K562 (cell line): ENCODE data around the gene MFSD6L. TPM values are rescaled to one million over a fixed set of nuclear protein-coding genes. Genes with fewer than 3 reads are reported as not detected.

Source experiments
- ATAC-seq: fragments of 200-7000 bp; cut with Tn5 transposase; 3 replicates; pipeline ENCODE4 v1.9.1; 2020; ENCODE audit warnings: moderate library complexity
- BruUV-seq: library from RNA; stranded (reverse); fragments of 400-500 nt; replicated peaks from 2 replicates; lab custom pipeline; 2021; lab: Mats Ljungman, UMichigan
- CTCF ChIA-PET: fragments of 300-600 bp; formaldehyde crosslinking; extraction: SDS; loops from one replicate; lab custom pipeline; 2021; ENCODE audit warnings: low intra/inter-chr PET ratio; lab: Yijun Ruan, JAX
- POLR2A ChIA-PET: fragments of 300-600, 350-650 bp; sonication (Branson Sonifier 250); formaldehyde crosslinking; extraction: SDS; loops from one replicate; lab custom pipeline; 2021; ENCODE audit warnings: antibody characterized with exemption, inconsistent platforms; lab: Yijun Ruan, JAX
- DNase-seq, 4 experiments: peaks; one replicate each; pipeline versions ENCODE4 v3.0.0 to v3.0.0-alpha.2; 2011 to 2018; ENCODE audit warnings: low spot score in 3 of 4, mixed read lengths in 3 of 4; ENCODE audit errors: extremely low read depth in 1 of 4
- FAIRE-seq: peaks from 2 replicates; lab custom pipeline; 2011; peaks lifted over from hg19 to GRCh38; lab: Jason Lieb, UNC
- H2AFZ ChIP-seq: 2 replicates; pipeline ENCODE4 v1.6.0; 2011; ENCODE audit warnings: low read depth, low read length, control low read depth, inconsistent platforms
- H3K27ac ChIP-seq: fragments of 200-600 bp; 3 replicates; pipeline ENCODE4 v1.8.0; 2011; ENCODE audit warnings: low read depth, mild to moderate bottlenecking, control low read depth, inconsistent platforms, low read length, moderate library complexity, mixed read lengths; ENCODE audit errors: extremely low read depth
- H3K27me3 ChIP-seq, 2 experiments: fragments of 300-600 bp in 1 of 2; 2 replicates in 1 of 2; 3 replicates in 1 of 2; pipeline versions ENCODE4 v1.6.0 to v1.8.0; 2011; ENCODE audit warnings: inconsistent platforms in 2 of 2, low read length in 2 of 2, mild to moderate bottlenecking in 1 of 2, mixed read lengths in 1 of 2, moderate library complexity in 1 of 2; ENCODE audit not compliant: control insufficient read depth in 2 of 2, insufficient read depth in 2 of 2
- H3K36me3 ChIP-seq: fragments of 300-600 bp; 3 replicates; pipeline ENCODE4 v1.8.0; 2011; ENCODE audit warnings: mild to moderate bottlenecking, low read length, inconsistent platforms; ENCODE audit not compliant: control insufficient read depth, insufficient read depth
- H3K4me1 ChIP-seq, 2 experiments: fragments of 200-600 bp in 1 of 2; replicated peaks in 1 of 2; 2 replicates in 1 of 2; 3 replicates in 1 of 2; pipeline versions ENCODE4 v1.5.1 to v1.8.0; 2011; ENCODE audit warnings: inconsistent platforms in 2 of 2, low read length in 2 of 2, mild to moderate bottlenecking in 1 of 2, mixed read lengths in 1 of 2, moderate library complexity in 1 of 2; ENCODE audit not compliant: control insufficient read depth in 2 of 2, insufficient read depth in 2 of 2
- H3K4me2 ChIP-seq: 2 replicates; pipeline ENCODE4 v1.6.1; 2011; ENCODE audit warnings: low read length, control low read depth, inconsistent platforms, mixed read lengths; ENCODE audit not compliant: insufficient read depth
- H3K4me3 ChIP-seq: fragments of 200-600 bp; sonication (generic), shearing (Covaris generic); 2 replicates; pipeline ENCODE4 v1.5.1; 2016; ENCODE audit warnings: control low read depth, inconsistent platforms
- H3K79me2 ChIP-seq: fragments of 200-600 bp; 3 replicates; pipeline ENCODE4 v1.8.0; 2011; ENCODE audit warnings: low read length, inconsistent platforms; ENCODE audit not compliant: control insufficient read depth, insufficient read depth
- H3K9ac ChIP-seq, 2 experiments: 2 replicates each; pipeline versions ENCODE4 v1.6.0 to v1.6.1; 2011; ENCODE audit warnings: low read depth in 2 of 2, low read length in 2 of 2, control low read depth in 1 of 2, inconsistent platforms in 1 of 2, mild to moderate bottlenecking in 1 of 2, mixed read lengths in 1 of 2; ENCODE audit not compliant: insufficient read depth in 1 of 2
- H3K9me1 ChIP-seq: one replicate; pipeline ENCODE4 v1.6.0; 2011; ENCODE audit warnings: inconsistent platforms, mild to moderate bottlenecking, low read length, moderate library complexity; ENCODE audit not compliant: control insufficient read depth, insufficient read depth
- H3K9me3 ChIP-seq: replicated peaks from 2 replicates; pipeline ENCODE4 v1.5.1; 2011; ENCODE audit warnings: low read depth, low read length, inconsistent platforms; ENCODE audit not compliant: control insufficient read depth, insufficient read depth
- H4K20me1 ChIP-seq: replicated peaks from 2 replicates; pipeline ENCODE4 v1.6.1; 2011; ENCODE audit warnings: low read length, inconsistent platforms, mixed read lengths; ENCODE audit not compliant: control insufficient read depth, insufficient read depth
- ARNT ChIP-seq, 2 experiments: fragments of 450-650 bp; IDR thresholded peaks; 2 replicates each; pipeline ENCODE4 v1.6.1; 2016; ENCODE audit warnings: mild to moderate bottlenecking in 1 of 2
- BRF1 ChIP-seq: IDR thresholded peaks from 3 replicates; pipeline ENCODE4 v1.6.1; 2011; ENCODE audit warnings: borderline replicate concordance, mild to moderate bottlenecking; ENCODE audit not compliant: insufficient read length; ENCODE audit errors: extremely low read depth
- C11orf30 ChIP-seq: fragments of 450-650 bp; IDR thresholded peaks from 2 replicates; pipeline ENCODE4 v1.6.1; 2016; ENCODE audit warnings: low read depth, mild to moderate bottlenecking
- DNMT1 ChIP-seq: fragments of 450-650 bp; IDR thresholded peaks from 2 replicates; pipeline ENCODE4 v1.6.1; 2016; ENCODE audit warnings: antibody characterized with exemption, mild to moderate bottlenecking
- DPF2 ChIP-seq: fragments of 450-650 bp; IDR thresholded peaks from 2 replicates; pipeline ENCODE4 v1.6.1; 2016
- HDAC1 ChIP-seq, 2 experiments: fragments of 450-650 bp; IDR thresholded peaks; 2 replicates each; pipeline ENCODE4 v1.6.1; 2016 to 2017; ENCODE audit warnings: inconsistent platforms in 1 of 2, mild to moderate bottlenecking in 1 of 2, moderate library complexity in 1 of 2
- ILK ChIP-seq: fragments of 450-650 bp; IDR thresholded peaks from 2 replicates; pipeline ENCODE4 v1.6.1; 2016; ENCODE audit warnings: missing genetic modification characterization, low read depth, mild to moderate bottlenecking, missing compliant biosample characterization, moderate library complexity, borderline replicate concordance
- IRF2 ChIP-seq: sonication (generic); formaldehyde crosslinking; IDR thresholded peaks from 2 replicates; pipeline ENCODE4 v1.8.1; 2022; ENCODE audit warnings: mild to moderate bottlenecking, missing genetic modification reagents
- MTA1 ChIP-seq: fragments of 450-650 bp; IDR thresholded peaks from 2 replicates; pipeline ENCODE4 v1.6.1; 2017; ENCODE audit warnings: borderline replicate concordance
- NFE2 ChIP-seq: IDR thresholded peaks from 2 replicates; pipeline ENCODE4 v1.6.1; 2014; ENCODE audit warnings: antibody characterized with exemption, low read depth
- PRPF4 ChIP-seq: fragments of 200-400 bp; formaldehyde crosslinking; IDR thresholded peaks from one replicate; pipeline ENCODE4 v1.6.1; 2017; ENCODE audit warnings: low read length, low read depth, mild to moderate bottlenecking; ENCODE audit not compliant: insufficient read depth, poor library complexity, severe bottlenecking
- RCOR1 ChIP-seq, 2 experiments: IDR thresholded peaks; 2 replicates each; pipeline ENCODE4 v1.6.1; 2012; ENCODE audit warnings: low read depth in 2 of 2, low read length in 2 of 2, borderline replicate concordance in 1 of 2, improper control_type of control experiment in 1 of 2
- SRSF7 ChIP-seq: fragments of 200-400 bp; formaldehyde crosslinking; optimal IDR thresholded peaks from 2 replicates; pipeline ENCODE3; 2017; ENCODE audit warnings: mild to moderate bottlenecking, low read depth, low read length
- SUPT5H ChIP-seq: fragments of 450-650 bp; IDR thresholded peaks from 2 replicates; pipeline ENCODE4 v1.6.1; 2016
- ZKSCAN3 ChIP-seq: fragments of 250-450 bp; sonication (Bioruptor Pico); IDR thresholded peaks from 2 replicates; pipeline ENCODE4 v1.4.0; 2020
- ZNF41 ChIP-seq: fragments of 250-450 bp; sonication (Bioruptor Pico); conservative IDR thresholded peaks from 2 replicates; pipeline ENCODE4 v1.4.0; 2020; ENCODE audit warnings: mild to moderate bottlenecking
- WGBS: fragments of 100-300 bp; shearing (Covaris generic); methylation state at CpG from one replicate; pipeline ENCODE4 v1.1.6; 2016; ENCODE audit warnings: low coverage, mixed read lengths; ENCODE audit not compliant: insufficient coverage; ENCODE audit errors: missing lambda C conversion rate; 5-methylcytosine and 5-hydroxymethylcytosine counted together
- in situ Hi-C: fragments of 300-500 bp; cut with MboI; formaldehyde crosslinking; loops from 4 replicates; pipeline ENCODE4 v1.15.0; 2018; ENCODE audit warnings: inconsistent platforms, mixed read lengths
- intact Hi-C: fragments of 100-400 bp; cut with micrococcal nuclease; formaldehyde crosslinking; loops from 2 replicates; pipeline ENCODE4 v1.14.2; 2022
- polyA plus RNA-seq, 8 experiments: library from polyadenylated mRNA; depleted of rRNA in 4 of 8; stranded (reverse) in 5 of 8; unstranded in 3 of 8; fragments of >200 nt; fragmentation: Nextera tagmentation in 2 of 8; fragmentation: Illumina TruSeq in 1 of 8; extraction: Ambion mirVana in 2 of 8; extraction: Trizol in 1 of 8; gene quantifications; 2 replicates each; pipeline versions ENCODE4 v1.2.1 to v1.2.3, GENCODE V29; 2011 to 2014; ENCODE audit warnings: inconsistent platforms in 1 of 8, missing spikeins in 1 of 8
- total RNA-seq, 7 experiments: library from RNA; depleted of rRNA in 6 of 7; stranded (reverse); fragments of >200 nt in 6 of 7; fragmentation: Illumina TruSeq in 2 of 7; extraction: Trizol in 2 of 7; gene quantifications; 2 replicates each; pipeline versions ENCODE4 v1.2.1 to v1.2.3, GENCODE V29; 2011 to 2021; ENCODE audit warnings: low replicate concordance in 1 of 7
- TF ChIP-seq, protein P1 (sequence below): fragments of 150-350 bp; IDR thresholded peaks from 2 replicates; pipeline ENCODE4 v1.6.1; 2014; ENCODE audit warnings: low read depth, mild to moderate bottlenecking, low read length, borderline replicate concordance
- TF ChIP-seq, protein P2 (sequence below): fragments of 200-800 bp; sonication (Bioruptor generic); IDR thresholded peaks from 2 replicates; pipeline ENCODE4 v1.6.1; 2017; ENCODE audit warnings: missing genetic modification characterization, missing compliant biosample characterization
- TF ChIP-seq, protein P3 (sequence below): sonication (generic); formaldehyde crosslinking; IDR thresholded peaks from 2 replicates; pipeline ENCODE4 v1.8.0; 2022; ENCODE audit warnings: mild to moderate bottlenecking, missing genetic modification reagents

The MFSD6L gene
- total and polyA plus RNA-seq, 9 of the 15 experiments (the other 6 are each of a cell fraction or from before 2014, with no cell fraction given): not detected

DNA sequence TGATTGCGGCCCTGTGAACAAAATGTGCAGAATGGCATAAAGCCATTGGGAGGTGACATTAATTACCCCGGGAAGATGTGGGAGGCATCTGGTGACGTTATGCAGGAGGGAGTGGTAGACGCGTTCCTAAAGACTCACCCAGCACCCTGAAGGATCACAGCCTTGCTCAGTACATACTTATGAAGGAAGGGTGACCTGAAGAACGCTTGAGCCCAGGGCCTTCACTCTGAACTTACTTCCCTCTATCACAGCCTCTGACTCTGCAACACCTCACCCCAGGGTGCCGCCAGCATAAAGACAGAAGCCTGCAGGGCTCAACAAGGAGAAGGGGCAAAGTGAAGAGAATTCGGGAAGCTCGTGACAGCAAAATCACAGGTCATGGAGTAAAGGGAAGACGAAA is 9.4 kb downstream of the MFSD6L start:
- H4K20me1 ChIP-seq: no peaks in the 10 kb centered on the region
- H3K9me1 ChIP-seq: no peaks in the 10 kb centered on the region
- TF ChIP-seq, protein P1, sequence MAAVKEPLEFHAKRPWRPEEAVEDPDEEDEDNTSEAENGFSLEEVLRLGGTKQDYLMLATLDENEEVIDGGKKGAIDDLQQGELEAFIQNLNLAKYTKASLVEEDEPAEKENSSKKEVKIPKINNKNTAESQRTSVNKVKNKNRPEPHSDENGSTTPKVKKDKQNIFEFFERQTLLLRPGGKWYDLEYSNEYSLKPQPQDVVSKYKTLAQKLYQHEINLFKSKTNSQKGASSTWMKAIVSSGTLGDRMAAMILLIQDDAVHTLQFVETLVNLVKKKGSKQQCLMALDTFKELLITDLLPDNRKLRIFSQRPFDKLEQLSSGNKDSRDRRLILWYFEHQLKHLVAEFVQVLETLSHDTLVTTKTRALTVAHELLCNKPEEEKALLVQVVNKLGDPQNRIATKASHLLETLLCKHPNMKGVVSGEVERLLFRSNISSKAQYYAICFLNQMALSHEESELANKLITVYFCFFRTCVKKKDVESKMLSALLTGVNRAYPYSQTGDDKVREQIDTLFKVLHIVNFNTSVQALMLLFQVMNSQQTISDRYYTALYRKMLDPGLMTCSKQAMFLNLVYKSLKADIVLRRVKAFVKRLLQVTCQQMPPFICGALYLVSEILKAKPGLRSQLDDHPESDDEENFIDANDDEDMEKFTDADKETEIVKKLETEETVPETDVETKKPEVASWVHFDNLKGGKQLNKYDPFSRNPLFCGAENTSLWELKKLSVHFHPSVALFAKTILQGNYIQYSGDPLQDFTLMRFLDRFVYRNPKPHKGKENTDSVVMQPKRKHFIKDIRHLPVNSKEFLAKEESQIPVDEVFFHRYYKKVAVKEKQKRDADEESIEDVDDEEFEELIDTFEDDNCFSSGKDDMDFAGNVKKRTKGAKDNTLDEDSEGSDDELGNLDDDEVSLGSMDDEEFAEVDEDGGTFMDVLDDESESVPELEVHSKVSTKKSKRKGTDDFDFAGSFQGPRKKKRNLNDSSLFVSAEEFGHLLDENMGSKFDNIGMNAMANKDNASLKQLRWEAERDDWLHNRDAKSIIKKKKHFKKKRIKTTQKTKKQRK: no peak
- TF ChIP-seq DNMT1 (no peak), ARNT (IDR thresholded peaks at IDR 0.05) (no peak), ZNF41 (CRISPR knock-in tag) (no peak), HDAC1 (IDR thresholded peaks at IDR 0.05) (no peak), SRSF7 (no peak), NFE2 (no peak), BRF1 (no peak), ILK (tag) (no peak), ZKSCAN3 (CRISPR knock-in tag) (no peak), C11orf30 (no peak), DPF2 (no peak), MTA1 (no peak), SUPT5H (no peak), IRF2 (no peak), RCOR1 (IDR thresholded peaks at IDR 0.05; ENCODE audit: borderline replicate concordance in 1 of 2, low read depth in 2 of 2, low read length in 2 of 2) (no peak), PRPF4 (no peak)
- TF ChIP-seq, protein P2, sequence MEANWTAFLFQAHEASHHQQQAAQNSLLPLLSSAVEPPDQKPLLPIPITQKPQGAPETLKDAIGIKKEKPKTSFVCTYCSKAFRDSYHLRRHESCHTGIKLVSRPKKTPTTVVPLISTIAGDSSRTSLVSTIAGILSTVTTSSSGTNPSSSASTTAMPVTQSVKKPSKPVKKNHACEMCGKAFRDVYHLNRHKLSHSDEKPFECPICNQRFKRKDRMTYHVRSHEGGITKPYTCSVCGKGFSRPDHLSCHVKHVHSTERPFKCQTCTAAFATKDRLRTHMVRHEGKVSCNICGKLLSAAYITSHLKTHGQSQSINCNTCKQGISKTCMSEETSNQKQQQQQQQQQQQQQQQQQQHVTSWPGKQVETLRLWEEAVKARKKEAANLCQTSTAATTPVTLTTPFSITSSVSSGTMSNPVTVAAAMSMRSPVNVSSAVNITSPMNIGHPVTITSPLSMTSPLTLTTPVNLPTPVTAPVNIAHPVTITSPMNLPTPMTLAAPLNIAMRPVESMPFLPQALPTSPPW (CRISPR knock-in tag): no peak
- TF ChIP-seq, protein P3, sequence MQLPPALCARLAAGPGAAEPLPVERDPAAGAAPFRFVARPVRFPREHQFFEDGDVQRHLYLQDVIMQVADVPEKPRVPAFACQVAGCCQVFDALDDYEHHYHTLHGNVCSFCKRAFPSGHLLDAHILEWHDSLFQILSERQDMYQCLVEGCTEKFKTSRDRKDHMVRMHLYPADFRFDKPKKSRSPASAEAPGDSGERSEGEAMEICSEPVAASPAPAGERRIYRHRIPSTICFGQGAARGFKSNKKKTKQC (CRISPR knock-in tag): no peak
- TF ChIP-seq, all 486 proteins: peak for 0
- Histone ChIP-seq H3K4me2 (no peak overlapping the region), H3K9ac (no peak overlapping the region), H3K9me3 (no peaks in the 10 kb centered on the region), H3K36me3 (no peaks in the 10 kb centered on the region), H2AFZ (no peak overlapping the region), H3K4me3 (no peak overlapping the region), H3K4me1 (no peaks in the 10 kb centered on the region), H3K27ac (no peak overlapping the region), H3K79me2 (no peaks in the 10 kb centered on the region), H3K27me3 (peaks cover 11 to 12% of the 10 kb centered on the region in 2 experiments; a peak in 4 of 5 replicates)
- BruUV-seq: no TSS peak
- in situ Hi-C loops (loop anchor here (25.0 kb wide), 1 partner anchor 727 kb away; no protein-coding TSS in a partner anchor), intact Hi-C loops (no loop called here)
- POLR2A ChIA-PET: no interaction called here
- WGBS: 0% methylated on average over 10 of the region's 10 CpGs
- no peak for FAIRE-seq
- no peak for ATAC-seq
- CTCF ChIA-PET: no interaction called here
- DNase-seq: no peak
